ENCODE measurements around the gene TMC6.
A peak's percentile ranks its signal among the peaks of the same experiment; 100 is the strongest.

Gene TMC6

DNA sequence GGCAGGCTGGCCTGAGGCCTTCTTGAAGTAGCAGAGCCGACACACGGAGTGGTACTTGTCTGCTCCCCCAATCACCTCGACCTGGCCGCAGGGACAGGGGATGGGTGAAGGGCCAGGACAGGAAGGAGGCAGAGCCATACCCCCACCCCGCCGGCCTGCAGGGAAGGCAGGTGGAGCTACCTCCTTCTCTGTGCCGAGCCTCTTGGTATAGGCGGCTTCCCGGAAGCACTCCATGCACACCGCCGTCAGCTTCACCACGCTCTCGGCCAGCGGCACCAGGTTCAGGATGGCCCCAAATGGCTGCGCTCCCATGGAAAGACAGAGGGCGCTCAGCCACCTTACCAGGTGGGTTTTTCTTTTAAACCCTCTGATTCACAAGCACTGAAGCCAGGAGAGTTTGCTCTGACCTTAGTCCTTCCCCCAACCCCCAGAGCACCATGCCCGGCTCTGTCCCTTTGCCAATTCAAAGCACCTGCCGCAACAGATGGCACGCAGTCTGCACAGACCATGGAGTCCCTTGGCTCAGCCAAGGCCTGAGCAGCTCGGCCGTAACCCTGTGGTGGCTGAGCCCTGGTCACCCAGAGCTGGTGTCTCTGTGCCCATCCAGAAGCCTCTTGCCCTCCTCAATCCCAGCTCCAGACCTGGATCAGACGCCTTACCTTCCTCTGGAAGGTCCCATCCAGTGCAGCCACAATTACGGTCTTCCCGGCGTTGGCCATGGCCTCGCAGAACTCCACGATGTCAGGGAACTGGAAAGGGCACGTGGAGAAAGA lies 46.5 kb upstream of the TMC6 start:
- no CpG with 5 or more reads among the region's 28 CpGs for WGBS, 2 donors (ENCODE audit: extremely low coverage in 2 of 2, insufficient read length in 2 of 2, insufficient replicate concordance in 1 of 2)
- Histone ChIP-seq H4K8ac (ENCODE audit: low read depth, low read length) (no peak overlapping the region), H3K18ac (ENCODE audit: low read length) (peak overlapping the region; percentile 30), H3K14ac (ENCODE audit: low read length) (no peak overlapping the region), H3K9ac (ENCODE audit: low read depth, low read length, poor library complexity) (no peak overlapping the region), H3K4me1 (ENCODE audit: control insufficient read depth in 2 of 2, insufficient read depth in 1 of 2, low read depth in 1 of 2, low read length in 2 of 2) (peaks cover 0 to 3% of the 10 kb centered on the region in 2 donors), H2BK12ac (ENCODE audit: low read length) (no peak overlapping the region), H3K4me3 (ENCODE audit: low read length in 2 of 2) (no peak overlapping the region), H3K27ac (replicated peaks; ENCODE audit: low read length) (no peak overlapping the region), H3K9me3 (replicated peaks in 1 of 2; ENCODE audit: control insufficient read depth in 2 of 2, insufficient read depth in 1 of 2, low read depth in 1 of 2, low read length in 2 of 2) (peaks cover 0 to 2% of the 10 kb centered on the region in 2 donors), H3K27me3 (ENCODE audit: control insufficient read depth in 3 of 3, insufficient read depth in 3 of 3, low read depth in 1 of 3, low read length in 3 of 3) (no peaks in the 10 kb centered on the region), H3K4ac (ENCODE audit: low read length) (no peak overlapping the region), H2BK5ac (ENCODE audit: low read length) (no peak overlapping the region), H4K91ac (ENCODE audit: low read depth, low read length, poor library complexity) (no peak overlapping the region), H3K36me3 (replicated peaks in 1 of 2; ENCODE audit: control insufficient read depth in 2 of 2, insufficient read depth in 2 of 2, low read length in 2 of 2) (peaks cover 39 to 72% of the 10 kb centered on the region in 2 donors), H3K79me1 (ENCODE audit: low read depth, low read length) (no peaks in the 10 kb centered on the region), H3K23ac (ENCODE audit: low read depth, low read length, poor library complexity) (peak overlapping the region; percentile 67), H3K4me2 (ENCODE audit: insufficient read depth, low read length, poor library complexity, severe bottlenecking) (no peak overlapping the region), H2BK120ac (ENCODE audit: low read depth, low read length) (no peak overlapping the region), H2AFZ (ENCODE audit: low read length) (no peak overlapping the region), H2BK15ac (ENCODE audit: low read length) (no peak overlapping the region), H2AK5ac (ENCODE audit: low read depth, low read length) (no peak overlapping the region)
- DNase-seq (ENCODE audit: low spot score): no peak

DNA sequence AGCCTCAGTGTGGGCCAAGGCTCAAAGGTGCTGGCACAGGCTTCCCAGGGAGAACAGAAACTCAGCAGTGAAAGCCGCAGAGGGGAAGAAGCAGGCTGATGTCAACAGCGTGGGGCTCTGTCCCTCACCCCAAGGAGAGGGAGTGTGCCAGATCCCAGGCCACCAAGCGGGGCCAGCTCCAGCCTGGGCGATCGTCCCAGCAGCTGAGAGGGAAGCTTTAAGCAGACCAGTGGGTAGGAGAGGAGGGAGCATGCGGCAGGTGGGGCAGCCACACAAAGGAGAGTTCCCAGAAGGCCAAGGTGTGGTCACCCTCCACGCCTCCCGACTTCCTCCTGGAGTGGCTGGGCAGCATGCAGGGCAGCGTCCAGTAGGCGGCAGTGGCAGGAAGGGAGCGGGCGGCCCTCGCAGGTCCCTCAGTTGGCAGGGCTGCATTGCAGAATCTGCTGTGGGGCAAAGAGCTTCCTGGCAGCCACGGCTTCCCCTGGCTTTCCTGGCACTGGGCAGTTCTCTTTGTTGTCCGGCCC lies 45.9 kb upstream of the TMC6 start:
- Histone ChIP-seq H4K8ac (ENCODE audit: low read depth, low read length) (peak overlapping the region; percentile 54), H2BK120ac (ENCODE audit: low read depth, low read length) (no peak overlapping the region), H3K79me1 (ENCODE audit: low read depth, low read length) (no peaks in the 10 kb centered on the region), H2BK15ac (ENCODE audit: low read length) (no peak overlapping the region), H3K4me1 (ENCODE audit: control insufficient read depth in 2 of 2, insufficient read depth in 1 of 2, low read depth in 1 of 2, low read length in 2 of 2) (peaks cover 3 to 4% of the 10 kb centered on the region in 2 donors), H2AK5ac (ENCODE audit: low read depth, low read length) (no peak overlapping the region), H3K27ac (replicated peaks; ENCODE audit: low read length) (no peak overlapping the region), H3K36me3 (replicated peaks in 1 of 2; ENCODE audit: control insufficient read depth in 2 of 2, insufficient read depth in 2 of 2, low read length in 2 of 2) (peaks cover 33 to 65% of the 10 kb centered on the region in 2 donors), H3K9me3 (replicated peaks in 1 of 2; ENCODE audit: control insufficient read depth in 2 of 2, insufficient read depth in 1 of 2, low read depth in 1 of 2, low read length in 2 of 2) (peaks cover 0 to 3% of the 10 kb centered on the region in 2 donors), H2BK12ac (ENCODE audit: low read length) (no peak overlapping the region), H3K27me3 (ENCODE audit: control insufficient read depth in 3 of 3, insufficient read depth in 3 of 3, low read depth in 1 of 3, low read length in 3 of 3) (no peaks in the 10 kb centered on the region), H3K4me3 (ENCODE audit: low read length in 2 of 2) (no peak overlapping the region), H3K14ac (ENCODE audit: low read length) (no peak overlapping the region), H3K4ac (ENCODE audit: low read length) (no peak overlapping the region), H2AFZ (ENCODE audit: low read length) (no peak overlapping the region), H4K91ac (ENCODE audit: low read depth, low read length, poor library complexity) (no peak overlapping the region), H3K4me2 (ENCODE audit: insufficient read depth, low read length, poor library complexity, severe bottlenecking) (no peak overlapping the region), H3K9ac (ENCODE audit: low read depth, low read length, poor library complexity) (no peak overlapping the region), H2BK5ac (ENCODE audit: low read length) (no peak overlapping the region), H3K23ac (ENCODE audit: low read depth, low read length, poor library complexity) (peak overlapping the region; percentile 92), H3K18ac (ENCODE audit: low read length) (no peak overlapping the region)
- no CpG with 5 or more reads among the region's 15 CpGs for WGBS, 2 donors (ENCODE audit: extremely low coverage in 2 of 2, insufficient read length in 2 of 2, insufficient replicate concordance in 1 of 2)
- DNase-seq (ENCODE audit: low spot score): no peak

- no peak overlapping the region for H4K91ac ChIP-seq (ENCODE audit: low read depth, low read length, poor library complexity)
- no peak overlapping the region for H2AFZ ChIP-seq (ENCODE audit: low read length)
- peaks cover 23 to 53% of the 10 kb centered on the region in 2 donors for H3K36me3 ChIP-seq (replicated peaks in 1 of 2; ENCODE audit: control insufficient read depth in 2 of 2, insufficient read depth in 2 of 2, low read length in 2 of 2)
- H3K27me3 ChIP-seq (ENCODE audit: control insufficient read depth in 3 of 3, insufficient read depth in 3 of 3, low read depth in 1 of 3, low read length in 3 of 3): no peaks in the 10 kb centered on the region
- no peak overlapping the region for H3K4me2 ChIP-seq (ENCODE audit: insufficient read depth, low read length, poor library complexity, severe bottlenecking)
- peaks cover 0 to 4% of the 10 kb centered on the region in 2 donors for H3K9me3 ChIP-seq (replicated peaks in 1 of 2; ENCODE audit: control insufficient read depth in 2 of 2, insufficient read depth in 1 of 2, low read depth in 1 of 2, low read length in 2 of 2)
- no peak overlapping the region for H3K4ac ChIP-seq (ENCODE audit: low read length)
- peaks cover 1% of the 10 kb centered on the region for H3K79me1 ChIP-seq (ENCODE audit: low read depth, low read length)
- no peak overlapping the region for H2BK5ac ChIP-seq (ENCODE audit: low read length)
- H3K14ac ChIP-seq (ENCODE audit: low read length): no peak overlapping the region
- no peak overlapping the region for H3K23ac ChIP-seq (ENCODE audit: low read depth, low read length, poor library complexity)
- peaks cover 5 to 8% of the 10 kb centered on the region in 2 donors for H3K4me1 ChIP-seq (ENCODE audit: control insufficient read depth in 2 of 2, insufficient read depth in 1 of 2, low read depth in 1 of 2, low read length in 2 of 2)
- H3K27ac ChIP-seq (replicated peaks; ENCODE audit: low read length): no peak overlapping the region
- H2BK12ac ChIP-seq (ENCODE audit: low read length): no peak overlapping the region
- H3K9ac ChIP-seq (ENCODE audit: low read depth, low read length, poor library complexity): no peak overlapping the region
- H4K8ac ChIP-seq (ENCODE audit: low read depth, low read length): no peak overlapping the region
- DNase-seq (ENCODE audit: low spot score): no peak
- H3K4me3 ChIP-seq (ENCODE audit: low read length in 2 of 2): no peak overlapping the region
- H2AK5ac ChIP-seq (ENCODE audit: low read depth, low read length): no peak overlapping the region
- H3K18ac ChIP-seq (ENCODE audit: low read length): no peak overlapping the region
- no CpG with 5 or more reads among the region's 11 CpGs for WGBS, 2 donors (ENCODE audit: extremely low coverage in 2 of 2, insufficient read length in 2 of 2, insufficient replicate concordance in 1 of 2)
- H2BK120ac ChIP-seq (ENCODE audit: low read depth, low read length): no peak overlapping the region
- no peak overlapping the region for H2BK15ac ChIP-seq (ENCODE audit: low read length)
These were observed 44.7 kb upstream of the TMC6 start for GRCh38 chr17:78173097-78173715.
